Hepatocyte (in vitro differentiated cells): ENCODE data around the gene PTDSS2.

Source experiments
- CTCF ChIP-seq: fragments of 200-600 bp; sonication (generic); IDR thresholded peaks from 2 replicates; pipeline ENCODE4 v1.5.1; 2016; ENCODE audit warnings: antibody characterized with exemption, mild to moderate bottlenecking; ENCODE audit not compliant: poor library complexity
- EZH2 ChIP-seq: fragments of 200-600 bp; sonication (generic); IDR thresholded peaks from 2 replicates; pipeline ENCODE4 v1.6.1; 2016; ENCODE audit warnings: antibody characterized with exemption, mild to moderate bottlenecking, borderline replicate concordance
- EZH2phosphoT487 ChIP-seq: fragments of 200-600 bp; sonication (generic); IDR thresholded peaks from one replicate; pipeline ENCODE4 v1.6.1; 2018; ENCODE audit warnings: antibody characterized with exemption, mild to moderate bottlenecking, low read depth, moderate library complexity; ENCODE audit not compliant: unreplicated experiment, severe bottlenecking

- no peak for TF ChIP-seq EZH2
- no peak for TF ChIP-seq CTCF
- TF ChIP-seq EZH2phosphoT487: no peak
Measured at GRCh38 chr11:403021-403760, 46.9 kb upstream of the PTDSS2 start.
